Heart left ventricle (tissue), 13 donors: ENCODE data around the gene ABCB9.

Experiments
- CTCF ChIP-seq, 12 donors: fragments of 200-600 bp; sonication (generic) in 4 of 12; IDR thresholded peaks; one replicate each; pipeline versions ENCODE4 v1.5.0 to v1.8.0; 2018 to 2022; ENCODE audit warnings: antibody characterized with exemption in 12 of 12, mild to moderate bottlenecking in 5 of 12
- POLR2A ChIP-seq, 2 donors: fragments of 450-650 bp; IDR thresholded peaks; one replicate each; pipeline ENCODE4 v1.6.1; 2017; ENCODE audit warnings: antibody characterized with exemption in 2 of 2, mild to moderate bottlenecking in 2 of 2, moderate library complexity in 2 of 2
- donor health status: ischemic (EF 13 %, LVEDD 7.1; RV severe dilation, severe dysfunction).
- donor health status: DM: no; HTN: yes; CAD: no.
- donor health status: DM: no; HTN: no; CAD: no.
- donor health status: ischemic (EF 25% LVEDD 6.9; RV normal size, moderate dysfunction).
- donor health status: ischemic (EF 25% LVEDD 5.7; RV mildly dilated, moderate dysfunction).
- donor health status: ischemic (EF 35%, LVEDD 5.7; RV mildly dilated, moderate dysfunction).
- donor health status: nonischemic (EF 11% LVEDD 7.7; RV severe dilation, severe dysfunction).
- donor health status: DM: yes; HTN: yes; CAD: no.
- donor health status: PGD.
- donor health status: ischemic (EF 29% LVEDD 5.4; RV normal size, mild dysfunction).
- donor health status: nonischemic (EF 23%, LVEDD 6.1; RV moderate dilation, normal function).

- TF ChIP-seq CTCF (IDR thresholded peaks at IDR 0.05) (no peak), POLR2A (IDR thresholded peaks at IDR 0.05) (no peak)
These were observed 37.1 kb downstream of the ABCB9 start for GRCh38 chr12:122929148-122929538.
